Subcutaneous adipose tissue (tissue), 4 donors: ENCODE measurements around the gene CASKIN1. TPM values are rescaled to one million over a fixed set of nuclear protein-coding genes. Genes with fewer than 3 reads are reported as not detected.

Source experiments
- CTCF ChIP-seq: fragments of 450-650 bp; IDR thresholded peaks from one replicate; pipeline ENCODE4 v1.5.1; 2016; ENCODE audit warnings: low read depth, mild to moderate bottlenecking, control low read depth, antibody characterized with exemption, moderate library complexity
- total RNA-seq, 4 donors: library from RNA; depleted of rRNA; stranded (reverse); fragments of >200 nt; gene quantifications; one replicate each; pipeline ENCODE4 v1.1.0, GENCODE V29; 2016

The CASKIN1 gene
- total RNA-seq, 4 donors from 2014 or later, result not detected

GRCh38 chr16:2199095-2199494, 2.7 kb upstream of the CASKIN1 start:
- no peak for TF ChIP-seq CTCF

- TF ChIP-seq CTCF, result no peak
Measured at GRCh38 chr16:2198283-2198682, 1.9 kb upstream of the CASKIN1 start.

GRCh38 chr16:2197765-2198164, 1.4 kb upstream of the CASKIN1 start:
- TF ChIP-seq CTCF, result no peak

- no peak for TF ChIP-seq CTCF
Measured at GRCh38 chr16:2196981-2197511, 641 bp upstream of the CASKIN1 start.

GRCh38 chr16:2195322-2196161, 863 bp downstream of the CASKIN1 start:
- TF ChIP-seq CTCF, result no peak

GRCh38 chr16:2194852-2195321, 1.5 kb downstream of the CASKIN1 start:
- no peak for TF ChIP-seq CTCF

GRCh38 chr16:2194166-2194834, 2.1 kb downstream of the CASKIN1 start:
- TF ChIP-seq CTCF, result no peak
